Fibroblast of lung (primary cell): ENCODE measurements around the gene COL15A1.

Experiments
- CTCF ChIP-seq, 2 donors: IDR thresholded peaks in 1 of 2; conservative IDR thresholded peaks in 1 of 2; 1 replicate in 1 of 2; 2 replicates in 1 of 2; pipeline ENCODE4 v1.5.1; 2011 to 2012; ENCODE audit warnings: low read length in 2 of 2, control low read depth in 1 of 2, inconsistent platforms in 1 of 2, low read depth in 1 of 2, mild to moderate bottlenecking in 1 of 2
- EZH2 ChIP-seq: IDR thresholded peaks from 2 replicates; pipeline ENCODE4 v1.5.1; 2012; ENCODE audit warnings: low read length, control low read depth, mild to moderate bottlenecking; ENCODE audit errors: missing control alignments

- TF ChIP-seq CTCF (conservative IDR thresholded peaks at IDR 0.05 in 1 of 2, IDR thresholded peaks at IDR 0.05 in 1 of 2; ENCODE audit: low read depth in 1 of 2, low read length in 2 of 2) (no peak), EZH2 (no peak)
Observed at GRCh38 chr9:99076030-99076429, 132.3 kb downstream of the COL15A1 start.
